ENCODE data around the gene RABGEF1. TPM values are rescaled to one million over a fixed set of nuclear protein-coding genes. Genes with fewer than 3 reads are reported as not detected.
A peak's percentile ranks its signal among the peaks of the same experiment; 100 is the strongest.
"Not testable (repeated sequence)": the region's sequence is repeated elsewhere in the genome, so short reads cannot be mapped to it uniquely, and the experiment has no call there.

The RABGEF1 gene
- total and polyA plus RNA-seq, 9 donors: 15.9 to 22.8 (median 18.5) TPM

DNA sequence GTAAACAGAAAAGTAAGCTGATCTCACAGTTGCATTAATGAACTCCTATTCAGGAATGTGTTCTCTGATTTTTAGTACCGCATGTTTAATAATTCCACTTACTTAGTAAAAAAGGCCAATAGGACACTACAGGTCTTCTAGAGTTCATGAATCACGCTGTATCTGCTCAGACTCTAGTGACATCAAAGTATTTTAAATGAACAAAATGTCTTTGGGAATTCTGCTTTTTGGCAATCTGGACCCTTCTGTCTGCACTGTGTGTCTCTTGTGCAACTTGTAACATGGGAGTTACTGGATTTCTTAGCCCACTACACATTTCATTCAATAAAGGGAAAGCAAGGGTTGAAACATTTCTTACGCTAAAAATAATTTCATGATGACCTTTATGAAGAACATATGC is 50.2 kb downstream of the RABGEF1 start:
- no CpG with 5 or more reads among the region's 3 CpGs for WGBS (ENCODE audit: insufficient coverage)
- Histone ChIP-seq H3K36me3 (ENCODE audit: control insufficient read depth, insufficient read depth, low read length) (peaks cover 40% of the 10 kb centered on the region), H3K9me3 (replicated peaks; ENCODE audit: control insufficient read depth, low read depth, low read length) (no peaks in the 10 kb centered on the region), H3K27me3 (ENCODE audit: control insufficient read depth, insufficient read depth, low read length) (no peaks in the 10 kb centered on the region), H3K27ac (ENCODE audit: low read length) (no peak overlapping the region), H3K4me3 (ENCODE audit: low read length) (no peak overlapping the region), H3K4me1 (ENCODE audit: control insufficient read depth, insufficient read depth, low read length) (no peaks in the 10 kb centered on the region)
- DNase-seq: peak; percentile 30

GRCh38 chr7:66800591-66800990 is 60.1 kb downstream of the RABGEF1 start:
- H3K27ac ChIP-seq (ENCODE audit: low read length): no peak overlapping the region
- peaks cover 64% of the 10 kb centered on the region for H3K36me3 ChIP-seq (ENCODE audit: control insufficient read depth, insufficient read depth, low read length)
- 86% methylated on average over 8 of the region's 8 CpGs for WGBS (ENCODE audit: insufficient coverage)
- H3K9me3 ChIP-seq (replicated peaks; ENCODE audit: control insufficient read depth, low read depth, low read length): no peaks in the 10 kb centered on the region
- no peak overlapping the region for H3K4me3 ChIP-seq (ENCODE audit: low read length)
- H3K4me1 ChIP-seq (ENCODE audit: control insufficient read depth, insufficient read depth, low read length): no peaks in the 10 kb centered on the region
- no peak for DNase-seq
- H3K27me3 ChIP-seq (ENCODE audit: control insufficient read depth, insufficient read depth, low read length): no peaks in the 10 kb centered on the region

DNA sequence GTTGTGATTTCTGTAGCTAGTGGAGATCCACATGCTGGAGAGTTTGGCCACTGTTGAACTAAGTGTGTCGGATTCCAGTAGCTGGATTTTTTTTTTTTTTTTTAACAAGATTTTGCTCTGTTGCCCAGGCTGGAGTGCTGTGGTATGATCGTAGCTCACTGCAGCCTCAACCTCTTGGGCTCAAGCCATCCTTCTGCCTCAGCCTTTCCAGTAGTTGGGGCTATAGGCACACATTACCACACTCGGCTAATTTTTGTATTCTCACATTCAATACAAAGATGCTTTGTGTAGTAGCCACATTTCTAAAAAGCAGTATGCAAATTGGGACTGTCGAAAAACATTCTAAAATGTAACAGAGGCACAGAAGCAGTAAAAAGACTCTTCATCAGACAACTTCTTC is 63.5 kb downstream of the RABGEF1 start:
- Histone ChIP-seq H3K9me3 (replicated peaks; ENCODE audit: control insufficient read depth, low read depth, low read length) (no peaks in the 10 kb centered on the region), H3K27ac (ENCODE audit: low read length) (no peak overlapping the region), H3K27me3 (ENCODE audit: control insufficient read depth, insufficient read depth, low read length) (no peaks in the 10 kb centered on the region), H3K36me3 (ENCODE audit: control insufficient read depth, insufficient read depth, low read length) (peaks cover 68% of the 10 kb centered on the region), H3K4me1 (ENCODE audit: control insufficient read depth, insufficient read depth, low read length) (no peaks in the 10 kb centered on the region), H3K4me3 (ENCODE audit: low read length) (no peak overlapping the region)
- peak; percentile 22 for DNase-seq
- WGBS (ENCODE audit: insufficient coverage): no CpG with 5 or more reads among the region's 4 CpGs

- Histone ChIP-seq H3K9me3 (replicated peaks; ENCODE audit: control insufficient read depth, low read depth, low read length) (no peaks in the 10 kb centered on the region), H3K36me3 (ENCODE audit: control insufficient read depth, insufficient read depth, low read length) (peaks cover 61% of the 10 kb centered on the region), H3K4me1 (ENCODE audit: control insufficient read depth, insufficient read depth, low read length) (no peaks in the 10 kb centered on the region), H3K27me3 (ENCODE audit: control insufficient read depth, insufficient read depth, low read length) (no peaks in the 10 kb centered on the region), H3K27ac (ENCODE audit: low read length) (no peak overlapping the region), H3K4me3 (ENCODE audit: low read length) (no peak overlapping the region)
- 89% methylated on average over 4 of the region's 9 CpGs for WGBS (ENCODE audit: insufficient coverage)
- no peak for DNase-seq
Observed at GRCh38 chr7:66807736-66808135, 67.2 kb downstream of the RABGEF1 start.

GRCh38 chr7:66810716-66811115 is 70.2 kb downstream of the RABGEF1 start:
- Histone ChIP-seq H3K36me3 (ENCODE audit: control insufficient read depth, insufficient read depth, low read length) (peaks cover 54% of the 10 kb centered on the region), H3K27me3 (ENCODE audit: control insufficient read depth, insufficient read depth, low read length) (no peaks in the 10 kb centered on the region), H3K27ac (ENCODE audit: low read length) (no peak overlapping the region), H3K9me3 (replicated peaks; ENCODE audit: control insufficient read depth, low read depth, low read length) (no peaks in the 10 kb centered on the region), H3K4me1 (ENCODE audit: control insufficient read depth, insufficient read depth, low read length) (no peaks in the 10 kb centered on the region), H3K4me3 (ENCODE audit: low read length) (no peak overlapping the region)
- 100% methylated on average over 1 of the region's 5 CpGs for WGBS (ENCODE audit: insufficient coverage)
- no peak for DNase-seq

DNA sequence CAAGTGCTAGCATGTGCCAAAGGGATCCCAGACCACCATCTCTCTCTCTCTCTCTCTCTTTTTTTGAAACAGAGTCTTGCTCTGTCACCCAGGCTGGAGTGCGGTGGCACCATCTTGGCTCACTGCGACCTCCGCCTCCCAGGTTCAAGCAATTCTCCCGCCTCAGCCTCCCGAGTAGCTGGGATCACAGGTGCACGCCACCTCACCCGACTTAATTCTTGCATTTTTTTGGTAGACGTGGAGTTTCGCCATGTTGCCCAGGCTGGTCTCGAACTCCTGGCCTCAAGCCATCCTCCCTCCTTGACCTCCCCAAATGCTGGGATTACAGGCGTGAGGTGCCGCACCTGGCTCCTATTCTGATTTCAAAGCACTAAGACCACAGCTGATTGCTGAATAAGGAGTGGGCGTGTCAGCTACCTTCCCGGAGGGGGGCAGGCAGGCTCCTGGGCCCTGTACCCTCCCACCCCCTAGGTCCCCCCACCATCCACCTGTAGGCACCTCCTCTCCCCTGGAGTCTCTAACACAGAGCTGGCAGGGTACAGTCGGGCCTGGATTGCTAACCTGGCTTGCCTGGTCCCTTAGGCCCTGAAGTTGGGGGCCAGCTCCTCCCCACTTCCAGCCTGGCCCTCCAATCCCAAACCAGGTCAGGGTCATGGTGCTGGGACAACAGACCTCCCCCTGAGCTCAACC is 74.8 kb downstream of the RABGEF1 start:
- not testable (repeated sequence) for H3K4me1 ChIP-seq (ENCODE audit: control insufficient read depth, insufficient read depth, low read length)
- WGBS (ENCODE audit: insufficient coverage): 93% methylated on average over 11 of the region's 15 CpGs

DNA sequence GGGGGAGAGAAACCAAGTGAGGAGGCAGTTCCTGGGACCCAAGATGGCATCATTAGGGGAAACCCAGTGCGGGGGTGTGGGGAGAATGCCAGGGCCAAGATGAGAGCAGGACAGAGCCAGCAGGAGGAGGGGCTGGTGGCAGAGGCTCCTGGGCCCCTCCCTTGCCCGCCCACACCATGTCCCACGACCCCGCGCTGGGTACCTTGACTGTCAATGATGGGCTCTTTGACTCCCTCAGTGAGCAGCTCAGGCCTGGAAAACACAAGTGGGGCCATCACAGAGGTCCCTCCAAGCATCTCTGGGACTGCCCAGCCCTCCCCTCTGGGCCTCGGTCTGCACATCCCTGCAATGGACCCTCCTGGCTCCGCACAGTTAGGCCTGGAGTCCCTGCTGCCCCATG is 75.4 kb downstream of the RABGEF1 start:
- H3K27ac ChIP-seq (ENCODE audit: low read length): no peak overlapping the region
- 93% methylated on average over 7 of the region's 7 CpGs for WGBS (ENCODE audit: insufficient coverage)
- no peak overlapping the region for H3K4me3 ChIP-seq (ENCODE audit: low read length)
- no peak for DNase-seq
- H3K36me3 ChIP-seq (ENCODE audit: control insufficient read depth, insufficient read depth, low read length): peaks cover 11% of the 10 kb centered on the region
- H3K4me1 ChIP-seq (ENCODE audit: control insufficient read depth, insufficient read depth, low read length): no peaks in the 10 kb centered on the region
- H3K27me3 ChIP-seq (ENCODE audit: control insufficient read depth, insufficient read depth, low read length): no peaks in the 10 kb centered on the region
- no peaks in the 10 kb centered on the region for H3K9me3 ChIP-seq (replicated peaks; ENCODE audit: control insufficient read depth, low read depth, low read length)

More for the DNA sequence above, 74.8 kb downstream of the RABGEF1 start:
- DNase-seq; H3K27me3 ChIP-seq (ENCODE audit: control insufficient read depth, insufficient read depth, low read length); H3K4me3 ChIP-seq (ENCODE audit: low read length); H3K9me3 ChIP-seq (replicated peaks; ENCODE audit: control insufficient read depth, low read depth, low read length); H3K27ac ChIP-seq (ENCODE audit: low read length): not testable (repeated sequence)
- H3K36me3 ChIP-seq (ENCODE audit: control insufficient read depth, insufficient read depth, low read length): peaks cover 17% of the 10 kb centered on the region

DNA sequence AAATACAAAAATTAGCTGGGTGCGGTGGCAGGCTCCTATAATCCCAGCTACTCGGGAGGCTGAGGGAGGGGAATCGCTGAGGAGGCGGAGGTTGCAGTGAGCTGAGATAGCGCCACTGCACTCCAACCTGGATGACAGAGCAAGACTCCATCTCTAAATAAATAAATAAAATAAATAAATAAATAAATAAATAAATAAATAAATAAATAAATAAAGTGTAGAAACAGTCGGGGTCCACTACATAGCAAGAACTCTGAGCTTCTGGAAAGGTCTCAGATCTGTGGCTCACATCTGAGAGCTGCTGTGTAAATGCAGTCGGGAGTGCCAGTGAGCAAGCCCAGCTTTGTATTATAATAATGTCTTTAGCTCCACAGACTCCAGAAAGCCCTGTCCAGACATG is 76.1 kb downstream of the RABGEF1 start:
- not testable (repeated sequence) for H3K27me3 ChIP-seq (ENCODE audit: control insufficient read depth, insufficient read depth, low read length); H3K27ac ChIP-seq (ENCODE audit: low read length)
- no CpG with 5 or more reads among the region's 7 CpGs for WGBS (ENCODE audit: insufficient coverage)

GRCh38 chr7:66817208-66817795 is 76.8 kb downstream of the RABGEF1 start:
- not testable (repeated sequence) for H3K27me3 ChIP-seq (ENCODE audit: control insufficient read depth, insufficient read depth, low read length); H3K36me3 ChIP-seq (ENCODE audit: control insufficient read depth, insufficient read depth, low read length); H3K4me3 ChIP-seq (ENCODE audit: low read length); H3K4me1 ChIP-seq (ENCODE audit: control insufficient read depth, insufficient read depth, low read length); H3K27ac ChIP-seq (ENCODE audit: low read length); H3K9me3 ChIP-seq (replicated peaks; ENCODE audit: control insufficient read depth, low read depth, low read length)
- 47% methylated on average over 5 of the region's 8 CpGs for WGBS (ENCODE audit: insufficient coverage)
- DNase-seq: peak; percentile 6

More for the DNA sequence above, 76.1 kb downstream of the RABGEF1 start:
- H3K4me1 ChIP-seq (ENCODE audit: control insufficient read depth, insufficient read depth, low read length); DNase-seq; H3K9me3 ChIP-seq (replicated peaks; ENCODE audit: control insufficient read depth, low read depth, low read length); H3K36me3 ChIP-seq (ENCODE audit: control insufficient read depth, insufficient read depth, low read length); H3K4me3 ChIP-seq (ENCODE audit: low read length): not testable (repeated sequence)

- H3K4me3 ChIP-seq (ENCODE audit: low read length); DNase-seq; H3K36me3 ChIP-seq (ENCODE audit: control insufficient read depth, insufficient read depth, low read length); H3K4me1 ChIP-seq (ENCODE audit: control insufficient read depth, insufficient read depth, low read length); H3K27me3 ChIP-seq (ENCODE audit: control insufficient read depth, insufficient read depth, low read length); H3K27ac ChIP-seq (ENCODE audit: low read length); H3K9me3 ChIP-seq (replicated peaks; ENCODE audit: control insufficient read depth, low read depth, low read length): not testable (repeated sequence)
- WGBS (ENCODE audit: insufficient coverage): 72% methylated on average over 7 of the region's 7 CpGs
Observed at GRCh38 chr7:66817956-66818355, 77.4 kb downstream of the RABGEF1 start.

All from muscle of leg (tissue), 11 donors.